GM12864 (cell line): ENCODE results near the gene WEE1.
"Not testable (repeated sequence)": the region's sequence is repeated elsewhere in the genome, so short reads cannot be mapped to it uniquely, and the experiment has no call there.

Source experiments
- DNase-seq: peaks from one replicate; pipeline ENCODE4 v3.0.0-alpha.2; 2011; ENCODE audit warnings: low read depth
- H3K4me3 ChIP-seq: 2 replicates; pipeline ENCODE4 v1.5.1; 2011; ENCODE audit warnings: mild to moderate bottlenecking, low read depth, low read length, control low read depth
- CTCF ChIP-seq: IDR thresholded peaks from 2 replicates; pipeline ENCODE4 v1.5.1; 2011; ENCODE audit warnings: low read depth, mild to moderate bottlenecking, moderate library complexity, low read length, control low read depth, inconsistent platforms; ENCODE audit errors: missing control alignments

WEE1 gene

GRCh38 chr11:9538548-9538947, 34.9 kb upstream of the WEE1 start:
- no peak overlapping the region for H3K4me3 ChIP-seq
- no peak for DNase-seq
- no peak for TF ChIP-seq CTCF

DNA sequence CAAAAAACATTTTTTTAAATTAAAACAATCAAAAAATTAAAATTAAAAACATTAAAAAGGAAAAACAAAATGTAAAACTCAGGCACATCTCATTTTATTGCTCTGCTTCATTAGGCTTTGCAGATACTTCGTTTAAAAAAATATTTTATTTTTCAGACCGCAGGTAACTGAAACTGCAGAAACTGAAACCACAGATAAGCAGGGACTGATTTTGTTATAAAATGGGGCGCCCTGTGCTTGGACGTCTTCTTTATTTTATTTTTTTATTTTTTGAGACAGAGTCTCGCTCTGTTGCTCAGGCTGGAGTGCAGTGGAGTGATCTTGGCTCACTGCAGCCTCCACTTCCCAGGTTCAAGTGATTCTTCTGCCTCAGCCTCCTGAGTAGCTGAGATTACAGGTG, 24.3 kb upstream of the WEE1 start:
- H3K4me3 ChIP-seq = not testable (repeated sequence)

GRCh38 chr11:9550191-9550628, 23.3 kb upstream of the WEE1 start:
- DNase-seq = no peak

More for the DNA sequence above, 24.3 kb upstream of the WEE1 start:
- DNase-seq = not testable (repeated sequence)

GRCh38 chr11:9561279-9561982, 12.0 kb upstream of the WEE1 start:
- DNase-seq = no peak
- TF ChIP-seq CTCF = no peak
- H3K4me3 ChIP-seq = no peak overlapping the region

More at GRCh38 chr11:9550191-9550628, 23.3 kb upstream of the WEE1 start:
- no peak for TF ChIP-seq CTCF
- no peak overlapping the region for H3K4me3 ChIP-seq

GRCh38 chr11:9562716-9563115, 10.8 kb upstream of the WEE1 start:
- H3K4me3 ChIP-seq = no peak overlapping the region
- no peak for DNase-seq
- TF ChIP-seq CTCF = no peak

DNA sequence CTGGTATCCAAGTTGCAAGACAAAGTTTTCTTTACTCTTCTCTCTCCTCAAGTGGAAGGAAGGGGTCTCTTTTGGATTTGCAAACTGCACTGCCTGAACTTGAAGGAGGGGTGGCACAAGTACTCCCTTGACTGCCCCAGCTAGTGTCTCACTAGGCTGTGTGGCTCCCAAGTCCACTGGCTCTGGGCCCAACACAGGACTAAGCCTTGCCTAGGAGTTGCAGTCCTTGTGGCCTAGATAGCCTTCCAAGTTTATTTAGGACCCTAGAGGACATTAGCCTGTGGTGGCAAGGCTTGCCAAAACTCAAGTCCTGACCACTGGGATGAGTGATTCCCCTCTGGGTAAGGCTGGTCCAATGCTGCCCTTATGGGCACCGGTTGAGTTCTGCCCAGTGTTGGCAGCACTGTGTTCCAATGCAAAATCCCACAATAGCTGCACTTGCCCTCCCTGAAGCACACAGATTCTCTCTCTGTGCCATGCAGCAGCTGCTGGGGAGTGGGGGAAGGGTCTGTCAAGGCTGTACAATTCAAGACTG, 10.2 kb upstream of the WEE1 start:
- no peak overlapping the region for H3K4me3 ChIP-seq
- TF ChIP-seq CTCF = no peak
- DNase-seq = no peak

DNA sequence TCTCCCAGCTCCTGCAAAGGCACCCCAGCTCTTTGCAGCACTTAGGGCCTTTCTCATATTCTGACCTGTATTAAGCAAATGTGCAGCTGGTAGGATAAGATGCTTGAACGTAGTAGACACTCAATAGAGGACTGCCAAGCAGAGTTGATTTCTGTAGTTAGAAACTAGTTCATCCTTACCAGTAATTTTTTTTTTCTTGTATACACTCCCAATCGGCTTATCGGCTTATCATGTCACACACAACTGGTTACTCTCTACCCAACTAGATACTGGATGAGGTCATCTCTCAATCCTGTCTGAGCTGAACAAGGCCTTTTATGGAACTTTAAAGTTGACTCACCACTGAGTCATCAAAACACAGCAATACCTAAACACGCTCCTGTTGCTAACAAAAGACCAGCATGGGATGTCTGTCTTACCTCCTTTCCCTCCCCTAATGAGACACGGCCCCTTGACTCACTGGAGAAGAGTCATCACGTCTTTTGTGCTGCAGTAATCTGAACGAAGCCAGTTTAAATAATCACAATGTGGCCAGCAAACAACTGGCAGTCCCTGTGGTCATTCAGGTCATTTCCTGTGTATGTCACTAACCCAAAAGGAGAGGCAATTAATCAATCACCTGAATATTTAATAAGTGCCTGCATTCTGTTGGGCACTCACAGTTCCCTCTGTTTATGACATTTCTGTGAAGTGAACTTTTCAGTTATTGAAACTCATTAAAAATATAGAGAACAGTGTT, 7.5 kb upstream of the WEE1 start:
- H3K4me3 ChIP-seq = no peak overlapping the region
- no peak for TF ChIP-seq CTCF
- DNase-seq = peak; percentile 79
